IPS-20b (cell line): Measurements from ENCODE around the gene NOTCH1.

Experiments
- H3K27ac ChIP-seq: one replicate; pipeline ENCODE4 v1.5.1; 2013; ENCODE audit warnings: low read length
- H3K27me3 ChIP-seq: 2 replicates; pipeline ENCODE4 v1.6.1; 2013; ENCODE audit warnings: mild to moderate bottlenecking, low read length, inconsistent platforms; ENCODE audit not compliant: insufficient read depth
- H3K36me3 ChIP-seq: 2 replicates; pipeline ENCODE4 v1.6.1; 2013; ENCODE audit warnings: low read depth, mild to moderate bottlenecking, inconsistent platforms, low read length, moderate library complexity; ENCODE audit not compliant: insufficient read depth
- H3K4me1 ChIP-seq: 2 replicates; pipeline ENCODE4 v1.6.1; 2013; ENCODE audit warnings: mild to moderate bottlenecking, control low read depth, inconsistent platforms, low read length, moderate library complexity; ENCODE audit not compliant: insufficient read depth
- H3K4me3 ChIP-seq: 2 replicates; pipeline ENCODE4 v1.5.1; 2013; ENCODE audit warnings: mild to moderate bottlenecking, low read length, inconsistent platforms
- H3K9ac ChIP-seq: 2 replicates; pipeline ENCODE4 v1.6.1; 2013; ENCODE audit warnings: low read depth, mild to moderate bottlenecking, inconsistent platforms, low read length, moderate library complexity
- H3K9me3 ChIP-seq: 2 replicates; pipeline ENCODE4 v1.6.1; 2013; ENCODE audit warnings: mild to moderate bottlenecking, low read depth, low read length, inconsistent platforms; ENCODE audit not compliant: insufficient read depth

Gene NOTCH1

GRCh38 chr9:136567651-136568287 is 21.9 kb upstream of the NOTCH1 start:
- no peaks in the 10 kb centered on the region for H3K36me3 ChIP-seq
- H3K27ac ChIP-seq: peak overlapping the region; percentile 60
- no peak overlapping the region for H3K4me3 ChIP-seq
- no peaks in the 10 kb centered on the region for H3K9me3 ChIP-seq
- H3K9ac ChIP-seq: peak overlapping the region; percentile 42; the same call in 1 of the 2 replicates
- H3K27me3 ChIP-seq: no peaks in the 10 kb centered on the region
- peaks cover 21% of the 10 kb centered on the region; the same call in 1 of the 2 replicates for H3K4me1 ChIP-seq

GRCh38 chr9:136566901-136567300 is 21.1 kb upstream of the NOTCH1 start:
- Histone ChIP-seq H3K36me3 (no peaks in the 10 kb centered on the region), H3K4me1 (peaks cover 16% of the 10 kb centered on the region; the same call in 1 of the 2 replicates), H3K27ac (no peak overlapping the region), H3K9ac (no peak overlapping the region), H3K27me3 (no peaks in the 10 kb centered on the region), H3K4me3 (no peak overlapping the region), H3K9me3 (no peaks in the 10 kb centered on the region)

GRCh38 chr9:136566553-136566895 is 20.7 kb upstream of the NOTCH1 start:
- Histone ChIP-seq H3K9me3 (no peaks in the 10 kb centered on the region), H3K4me1 (peaks cover 12% of the 10 kb centered on the region; the same call in 1 of the 2 replicates), H3K27ac (no peak overlapping the region), H3K36me3 (no peaks in the 10 kb centered on the region), H3K9ac (no peak overlapping the region), H3K4me3 (no peak overlapping the region), H3K27me3 (no peaks in the 10 kb centered on the region)

- Histone ChIP-seq H3K4me1 (peaks cover 7% of the 10 kb centered on the region; the same call in 1 of the 2 replicates), H3K9ac (no peak overlapping the region), H3K4me3 (no peak overlapping the region), H3K36me3 (no peaks in the 10 kb centered on the region), H3K9me3 (no peaks in the 10 kb centered on the region; the same call in 1 of the 2 replicates), H3K27ac (no peak overlapping the region), H3K27me3 (no peaks in the 10 kb centered on the region)
These were observed 20.1 kb upstream of the NOTCH1 start for GRCh38 chr9:136565715-136566552.

- H3K4me1 ChIP-seq: peaks cover 7% of the 10 kb centered on the region; the same call in 1 of the 2 replicates
- no peaks in the 10 kb centered on the region for H3K36me3 ChIP-seq
- H3K9me3 ChIP-seq: no peaks in the 10 kb centered on the region; the same call in 1 of the 2 replicates
- H3K9ac ChIP-seq: no peak overlapping the region
- H3K27ac ChIP-seq: no peak overlapping the region
- H3K27me3 ChIP-seq: no peaks in the 10 kb centered on the region
- H3K4me3 ChIP-seq: no peak overlapping the region
These were observed 19.4 kb upstream of the NOTCH1 start for GRCh38 chr9:136565086-136565714.

GRCh38 chr9:136564379-136564988 is 18.6 kb upstream of the NOTCH1 start:
- no peak overlapping the region for H3K9ac ChIP-seq
- peaks cover 5% of the 10 kb centered on the region for H3K9me3 ChIP-seq
- H3K36me3 ChIP-seq: no peaks in the 10 kb centered on the region
- H3K4me3 ChIP-seq: no peak overlapping the region
- H3K27ac ChIP-seq: no peak overlapping the region
- H3K4me1 ChIP-seq: peaks cover 7% of the 10 kb centered on the region; the same call in 1 of the 2 replicates
- H3K27me3 ChIP-seq: no peaks in the 10 kb centered on the region

GRCh38 chr9:136563646-136564325 is 17.9 kb upstream of the NOTCH1 start:
- H3K4me1 ChIP-seq: peaks cover 7% of the 10 kb centered on the region; the same call in 1 of the 2 replicates
- peaks cover 12% of the 10 kb centered on the region for H3K9me3 ChIP-seq
- H3K36me3 ChIP-seq: no peaks in the 10 kb centered on the region
- no peaks in the 10 kb centered on the region for H3K27me3 ChIP-seq
- H3K9ac ChIP-seq: no peak overlapping the region
- no peak overlapping the region for H3K4me3 ChIP-seq
- H3K27ac ChIP-seq: no peak overlapping the region

- Histone ChIP-seq H3K36me3 (no peaks in the 10 kb centered on the region), H3K4me3 (no peak overlapping the region), H3K9ac (no peak overlapping the region), H3K27ac (no peak overlapping the region), H3K27me3 (no peaks in the 10 kb centered on the region), H3K9me3 (peaks cover 15% of the 10 kb centered on the region), H3K4me1 (peaks cover 3% of the 10 kb centered on the region; the same call in 1 of the 2 replicates)
These were observed 17.1 kb upstream of the NOTCH1 start for GRCh38 chr9:136562746-136563495.

- H3K27me3 ChIP-seq: no peaks in the 10 kb centered on the region
These were observed 15.9 kb upstream of the NOTCH1 start for GRCh38 chr9:136561779-136562178.

GRCh38 chr9:136560586-136560985 is 14.7 kb upstream of the NOTCH1 start:
- Histone ChIP-seq H3K36me3 (no peaks in the 10 kb centered on the region), H3K4me3 (no peak overlapping the region), H3K4me1 (no peaks in the 10 kb centered on the region), H3K27me3 (no peaks in the 10 kb centered on the region), H3K9me3 (peaks cover 15% of the 10 kb centered on the region), H3K27ac (no peak overlapping the region), H3K9ac (no peak overlapping the region)

More at GRCh38 chr9:136561779-136562178, 15.9 kb upstream of the NOTCH1 start:
- no peaks in the 10 kb centered on the region for H3K4me1 ChIP-seq
- no peaks in the 10 kb centered on the region for H3K36me3 ChIP-seq
- no peak overlapping the region for H3K27ac ChIP-seq
- H3K9me3 ChIP-seq: peaks cover 15% of the 10 kb centered on the region
- no peak overlapping the region for H3K9ac ChIP-seq
- H3K4me3 ChIP-seq: no peak overlapping the region
